SK-N-SH (cell line): ENCODE data around the gene ZNF335. TPM values are rescaled to one million over a fixed set of nuclear protein-coding genes. Genes with fewer than 3 reads are reported as not detected.

ENCODE experiments used
- CTCF ChIA-PET: fragments of 300-600, 350-600 bp; formaldehyde crosslinking; extraction: SDS; loops from one replicate; lab custom pipeline; 2021; lab: Yijun Ruan, JAX
- POLR2A ChIA-PET: fragments of 350-600 bp; sonication (Branson Sonifier 250); formaldehyde crosslinking; extraction: SDS; loops from one replicate; lab custom pipeline; 2020; ENCODE audit warnings: antibody characterized with exemption, inconsistent platforms; lab: Yijun Ruan, JAX
- DNase-seq: peaks from one replicate; pipeline ENCODE4 v3.0.0; 2012
- H2AFZ ChIP-seq: fragments of 200-600 bp; sonication (generic); 2 replicates; pipeline ENCODE4 v1.8.1; 2016; ENCODE audit warnings: antibody characterized with exemption, mild to moderate bottlenecking, low read depth
- H3F3A ChIP-seq: fragments of 200-600 bp; sonication (generic); replicated peaks from 2 replicates; pipeline ENCODE3; 2016; ENCODE audit warnings: antibody characterized with exemption, mild to moderate bottlenecking; ENCODE audit not compliant: insufficient read depth
- H3K27ac ChIP-seq, 2 experiments: fragments of 200-500 bp in 1 of 2; fragments of 200-600 bp in 1 of 2; sonication (Bioruptor generic) in 1 of 2; sonication (generic), shearing (Covaris generic) in 1 of 2; 2 replicates each; pipeline versions ENCODE4 v1.5.1 to v1.6.1; 2014 to 2016; ENCODE audit warnings: low read depth in 2 of 2, inconsistent platforms in 1 of 2, low read length in 1 of 2, mild to moderate bottlenecking in 1 of 2, mixed read lengths in 1 of 2
- H3K27me3 ChIP-seq: fragments of 200-600 bp; sonication (generic), shearing (Covaris generic); 2 replicates; pipeline ENCODE4 v1.6.1; 2016; ENCODE audit warnings: mixed run types; ENCODE audit not compliant: insufficient read depth
- H3K36me3 ChIP-seq, 2 experiments: fragments of 200-500 bp in 1 of 2; fragments of 200-600 bp in 1 of 2; sonication (Bioruptor generic) in 1 of 2; sonication (generic) in 1 of 2; replicated peaks in 1 of 2; 2 replicates each; pipeline versions ENCODE3 to v1.5.1; 2014 to 2016; ENCODE audit warnings: low read length in 1 of 2, mild to moderate bottlenecking in 1 of 2; ENCODE audit not compliant: insufficient read depth in 2 of 2, control insufficient read depth in 1 of 2
- H3K4me1 ChIP-seq, 2 experiments: fragments of 200-500 bp in 1 of 2; fragments of 200-600 bp in 1 of 2; sonication (Bioruptor generic) in 1 of 2; sonication (generic), shearing (Covaris generic) in 1 of 2; 2 replicates each; pipeline versions ENCODE4 v1.5.1 to v1.6.1; 2014 to 2016; ENCODE audit warnings: low read depth in 1 of 2, low read length in 1 of 2, mixed run types in 1 of 2; ENCODE audit not compliant: insufficient read depth in 2 of 2, control insufficient read depth in 1 of 2
- H3K4me2 ChIP-seq: fragments of 200-600 bp; sonication (generic), shearing (Covaris generic); 2 replicates; pipeline ENCODE4 v1.6.1; 2017; ENCODE audit warnings: mixed run types
- H3K4me3 ChIP-seq, 2 experiments: fragments of 200-500 bp in 1 of 2; fragments of 200-600 bp in 1 of 2; sonication (Bioruptor generic) in 1 of 2; sonication (generic), shearing (Covaris generic) in 1 of 2; 2 replicates each; pipeline versions ENCODE4 v1.5.1 to v1.8.1; 2014 to 2016; ENCODE audit warnings: low read depth in 2 of 2, inconsistent platforms in 1 of 2, low read length in 1 of 2, mild to moderate bottlenecking in 1 of 2, mixed read lengths in 1 of 2, moderate library complexity in 1 of 2
- H3K79me2 ChIP-seq: fragments of 200-600 bp; sonication (generic); 2 replicates; pipeline ENCODE4 v1.8.1; 2017; ENCODE audit warnings: mild to moderate bottlenecking; ENCODE audit not compliant: insufficient read depth
- H3K9ac ChIP-seq: fragments of 200-600 bp; sonication (generic); 2 replicates; pipeline ENCODE4 v1.6.1; 2017; ENCODE audit warnings: mixed run types
- H3K9me2 ChIP-seq: fragments of 200-600 bp; sonication (generic); 2 replicates; pipeline ENCODE4 v1.6.1; 2017; ENCODE audit warnings: mixed run types
- H3K9me3 ChIP-seq: fragments of 200-600 bp; sonication (generic); 2 replicates; pipeline ENCODE4 v1.6.1; 2017; ENCODE audit warnings: mixed run types, mild to moderate bottlenecking, moderate library complexity
- H4K20me1 ChIP-seq: fragments of 200-600 bp; sonication (generic); 2 replicates; pipeline ENCODE4 v1.6.1; 2017; ENCODE audit warnings: mild to moderate bottlenecking, mixed run types; ENCODE audit not compliant: insufficient read depth
- EP300 ChIP-seq, 2 experiments: IDR thresholded peaks; 2 replicates each; pipeline versions ENCODE4 v1.4.0 to v1.6.1; 2012; ENCODE audit warnings: borderline replicate concordance in 1 of 2, low read depth in 1 of 2, low read length in 1 of 2
- FOSL2 ChIP-seq: IDR thresholded peaks from 2 replicates; pipeline ENCODE4 v1.4.0; 2012; ENCODE audit warnings: low read depth, mild to moderate bottlenecking, moderate library complexity, borderline replicate concordance
- GABPA ChIP-seq: IDR thresholded peaks from 2 replicates; pipeline ENCODE4 v1.4.0; 2012; ENCODE audit warnings: low read depth, mild to moderate bottlenecking
- MEF2A ChIP-seq: IDR thresholded peaks from 2 replicates; pipeline ENCODE4 v1.4.0; 2012; ENCODE audit warnings: low read depth, borderline replicate concordance
- NRF1 ChIP-seq: IDR thresholded peaks from 2 replicates; pipeline ENCODE4 v1.6.1; 2012; ENCODE audit warnings: low read depth, mild to moderate bottlenecking, low read length
- RCOR1 ChIP-seq: fragments of 150-350 bp; IDR thresholded peaks from 2 replicates; pipeline ENCODE4 v1.6.1; 2017; ENCODE audit warnings: antibody characterized with exemption, low read length
- RXRA ChIP-seq: IDR thresholded peaks from 2 replicates; pipeline ENCODE4 v1.4.0; 2012; ENCODE audit warnings: low read depth, mild to moderate bottlenecking, borderline replicate concordance
- SIN3A ChIP-seq: IDR thresholded peaks from 2 replicates; pipeline ENCODE4 v1.6.1; 2012; ENCODE audit warnings: low read depth, mild to moderate bottlenecking, low read length, moderate library complexity, borderline replicate concordance
- TEAD4 ChIP-seq: IDR thresholded peaks from 2 replicates; pipeline ENCODE4 v1.4.0; 2012; ENCODE audit warnings: mild to moderate bottlenecking, borderline replicate concordance; ENCODE audit not compliant: insufficient read depth
- USF1 ChIP-seq: IDR thresholded peaks from 2 replicates; pipeline ENCODE4 v1.4.0; 2012; ENCODE audit warnings: low read depth, borderline replicate concordance
- ZBTB33 ChIP-seq: IDR thresholded peaks from 2 replicates; pipeline ENCODE4 v1.4.0; 2012; ENCODE audit warnings: low read depth, borderline replicate concordance
- WGBS: methylation state at CpG from one replicate; pipeline ENCODE4 v1.1.6; 2017; ENCODE audit warnings: low lambda C conversion rate; 5-methylcytosine and 5-hydroxymethylcytosine counted together
- polyA plus RNA-seq, 3 experiments: library from polyadenylated mRNA; depleted of rRNA; stranded (reverse); fragments of >200 nt; gene quantifications; 2 replicates each; pipeline ENCODE4 v1.2.3, GENCODE V29; 2012
- TF ChIP-seq, protein P1 (sequence below): IDR thresholded peaks from 2 replicates; pipeline ENCODE4 v1.6.1; 2012; ENCODE audit warnings: mild to moderate bottlenecking, low read depth, low read length, moderate library complexity
- TF ChIP-seq, protein P2 (sequence below): fragments of 150-350 bp; IDR thresholded peaks from 2 replicates; pipeline ENCODE4 v1.6.1; 2017; ENCODE audit warnings: antibody characterized with exemption, low read length, low read depth, borderline replicate concordance
- TF ChIP-seq, protein P3 (sequence below): fragments of 150-350 bp; IDR thresholded peaks from 2 replicates; pipeline ENCODE4 v1.6.1; 2016; ENCODE audit warnings: mild to moderate bottlenecking, low read depth, low read length
- TF ChIP-seq, protein P4 (sequence below): IDR thresholded peaks from 2 replicates; pipeline ENCODE4; 2012

The ZNF335 gene
- polyA plus RNA-seq, 1 of the 3 experiments (the other 2 are of a cell fraction), result 11.7 TPM

- no peak for DNase-seq
- H3F3A ChIP-seq, result peaks cover 7% of the 10 kb centered on the region
- no peaks in the 10 kb centered on the region for H4K20me1 ChIP-seq
- 80% methylated on average over 11 of the region's 11 CpGs for WGBS
- no peak overlapping the region for H3K27ac ChIP-seq
- no peaks in the 10 kb centered on the region for H3K36me3 ChIP-seq
- no peak overlapping the region for H3K4me2 ChIP-seq
- ChIA-PET CTCF (interaction anchor here (1.3 to 1.7 kb wide), 2 partner anchors 12 to 13 kb away, joined by 5 read pairs; partner anchors contain the start of gene PCIF1), POLR2A (interaction anchor here (3.3 kb wide), 2 partner anchors 8 to 12 kb away, joined by 19 to 34 read pairs; partner anchors contain the start of gene PCIF1)
- H3K4me1 ChIP-seq, result peaks cover 0 to 12% of the 10 kb centered on the region in 2 experiments; a peak in 1 of 4 replicates
- H3K4me3 ChIP-seq, result no peak overlapping the region
- H3K9me3 ChIP-seq, result no peaks in the 10 kb centered on the region
- no peaks in the 10 kb centered on the region for H3K79me2 ChIP-seq
- H2AFZ ChIP-seq, result no peak overlapping the region
- no peaks in the 10 kb centered on the region for H3K27me3 ChIP-seq
- H3K9me2 ChIP-seq, result no peaks in the 10 kb centered on the region
- TF ChIP-seq, protein P1, sequence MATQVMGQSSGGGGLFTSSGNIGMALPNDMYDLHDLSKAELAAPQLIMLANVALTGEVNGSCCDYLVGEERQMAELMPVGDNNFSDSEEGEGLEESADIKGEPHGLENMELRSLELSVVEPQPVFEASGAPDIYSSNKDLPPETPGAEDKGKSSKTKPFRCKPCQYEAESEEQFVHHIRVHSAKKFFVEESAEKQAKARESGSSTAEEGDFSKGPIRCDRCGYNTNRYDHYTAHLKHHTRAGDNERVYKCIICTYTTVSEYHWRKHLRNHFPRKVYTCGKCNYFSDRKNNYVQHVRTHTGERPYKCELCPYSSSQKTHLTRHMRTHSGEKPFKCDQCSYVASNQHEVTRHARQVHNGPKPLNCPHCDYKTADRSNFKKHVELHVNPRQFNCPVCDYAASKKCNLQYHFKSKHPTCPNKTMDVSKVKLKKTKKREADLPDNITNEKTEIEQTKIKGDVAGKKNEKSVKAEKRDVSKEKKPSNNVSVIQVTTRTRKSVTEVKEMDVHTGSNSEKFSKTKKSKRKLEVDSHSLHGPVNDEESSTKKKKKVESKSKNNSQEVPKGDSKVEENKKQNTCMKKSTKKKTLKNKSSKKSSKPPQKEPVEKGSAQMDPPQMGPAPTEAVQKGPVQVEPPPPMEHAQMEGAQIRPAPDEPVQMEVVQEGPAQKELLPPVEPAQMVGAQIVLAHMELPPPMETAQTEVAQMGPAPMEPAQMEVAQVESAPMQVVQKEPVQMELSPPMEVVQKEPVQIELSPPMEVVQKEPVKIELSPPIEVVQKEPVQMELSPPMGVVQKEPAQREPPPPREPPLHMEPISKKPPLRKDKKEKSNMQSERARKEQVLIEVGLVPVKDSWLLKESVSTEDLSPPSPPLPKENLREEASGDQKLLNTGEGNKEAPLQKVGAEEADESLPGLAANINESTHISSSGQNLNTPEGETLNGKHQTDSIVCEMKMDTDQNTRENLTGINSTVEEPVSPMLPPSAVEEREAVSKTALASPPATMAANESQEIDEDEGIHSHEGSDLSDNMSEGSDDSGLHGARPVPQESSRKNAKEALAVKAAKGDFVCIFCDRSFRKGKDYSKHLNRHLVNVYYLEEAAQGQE, result no peak
- no peak for TF ChIP-seq EP300 (IDR thresholded peaks at IDR 0.05; ENCODE audit: borderline replicate concordance in 1 of 2, low read depth in 1 of 2, low read length in 1 of 2)
- TF ChIP-seq FOSL2, result no peak
- no peak for TF ChIP-seq MEF2A
- TF ChIP-seq RXRA, result no peak
- TF ChIP-seq USF1, result no peak
- TF ChIP-seq RCOR1, result no peak
- no peak for TF ChIP-seq SIN3A
- TF ChIP-seq GABPA, result no peak
- TF ChIP-seq TEAD4, result no peak
- TF ChIP-seq ZBTB33, result no peak
- TF ChIP-seq, protein P2, sequence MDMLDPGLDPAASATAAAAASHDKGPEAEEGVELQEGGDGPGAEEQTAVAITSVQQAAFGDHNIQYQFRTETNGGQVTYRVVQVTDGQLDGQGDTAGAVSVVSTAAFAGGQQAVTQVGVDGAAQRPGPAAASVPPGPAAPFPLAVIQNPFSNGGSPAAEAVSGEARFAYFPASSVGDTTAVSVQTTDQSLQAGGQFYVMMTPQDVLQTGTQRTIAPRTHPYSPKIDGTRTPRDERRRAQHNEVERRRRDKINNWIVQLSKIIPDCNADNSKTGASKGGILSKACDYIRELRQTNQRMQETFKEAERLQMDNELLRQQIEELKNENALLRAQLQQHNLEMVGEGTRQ, result no peak
- TF ChIP-seq, protein P3, sequence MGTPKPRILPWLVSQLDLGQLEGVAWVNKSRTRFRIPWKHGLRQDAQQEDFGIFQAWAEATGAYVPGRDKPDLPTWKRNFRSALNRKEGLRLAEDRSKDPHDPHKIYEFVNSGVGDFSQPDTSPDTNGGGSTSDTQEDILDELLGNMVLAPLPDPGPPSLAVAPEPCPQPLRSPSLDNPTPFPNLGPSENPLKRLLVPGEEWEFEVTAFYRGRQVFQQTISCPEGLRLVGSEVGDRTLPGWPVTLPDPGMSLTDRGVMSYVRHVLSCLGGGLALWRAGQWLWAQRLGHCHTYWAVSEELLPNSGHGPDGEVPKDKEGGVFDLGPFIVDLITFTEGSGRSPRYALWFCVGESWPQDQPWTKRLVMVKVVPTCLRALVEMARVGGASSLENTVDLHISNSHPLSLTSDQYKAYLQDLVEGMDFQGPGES, result no peak
- TF ChIP-seq NRF1, result no peak
- TF ChIP-seq, protein P4, sequence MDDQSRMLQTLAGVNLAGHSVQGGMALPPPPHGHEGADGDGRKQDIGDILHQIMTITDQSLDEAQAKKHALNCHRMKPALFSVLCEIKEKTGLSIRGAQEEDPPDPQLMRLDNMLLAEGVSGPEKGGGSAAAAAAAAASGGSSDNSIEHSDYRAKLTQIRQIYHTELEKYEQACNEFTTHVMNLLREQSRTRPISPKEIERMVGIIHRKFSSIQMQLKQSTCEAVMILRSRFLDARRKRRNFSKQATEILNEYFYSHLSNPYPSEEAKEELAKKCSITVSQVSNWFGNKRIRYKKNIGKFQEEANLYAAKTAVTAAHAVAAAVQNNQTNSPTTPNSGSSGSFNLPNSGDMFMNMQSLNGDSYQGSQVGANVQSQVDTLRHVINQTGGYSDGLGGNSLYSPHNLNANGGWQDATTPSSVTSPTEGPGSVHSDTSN, result no peak
- TF ChIP-seq, all 33 proteins: peak for 0
- no peak overlapping the region for H3K9ac ChIP-seq
Measured at GRCh38 chr20:45921337-45922189, 50.4 kb downstream of the ZNF335 start.
